Measurements from ENCODE around the gene MYRF. TPM values are rescaled to one million over a fixed set of nuclear protein-coding genes. Genes with fewer than 3 reads are reported as not detected.

MYRF gene
- 0.27 TPM for total RNA-seq
- long read RNA-seq: 0 reads

GRCh38 chr11:61752117-61752924 is at the start of gene MYRF:
Gene MYRF (plus strand): TSS chr11:61752636. CDS start chr11:61752745, 109 bp downstream.
- intact Hi-C loops (cut with DNase I): no loop called here
- DNase-seq (ENCODE audit: low spot score): no peak

DNA sequence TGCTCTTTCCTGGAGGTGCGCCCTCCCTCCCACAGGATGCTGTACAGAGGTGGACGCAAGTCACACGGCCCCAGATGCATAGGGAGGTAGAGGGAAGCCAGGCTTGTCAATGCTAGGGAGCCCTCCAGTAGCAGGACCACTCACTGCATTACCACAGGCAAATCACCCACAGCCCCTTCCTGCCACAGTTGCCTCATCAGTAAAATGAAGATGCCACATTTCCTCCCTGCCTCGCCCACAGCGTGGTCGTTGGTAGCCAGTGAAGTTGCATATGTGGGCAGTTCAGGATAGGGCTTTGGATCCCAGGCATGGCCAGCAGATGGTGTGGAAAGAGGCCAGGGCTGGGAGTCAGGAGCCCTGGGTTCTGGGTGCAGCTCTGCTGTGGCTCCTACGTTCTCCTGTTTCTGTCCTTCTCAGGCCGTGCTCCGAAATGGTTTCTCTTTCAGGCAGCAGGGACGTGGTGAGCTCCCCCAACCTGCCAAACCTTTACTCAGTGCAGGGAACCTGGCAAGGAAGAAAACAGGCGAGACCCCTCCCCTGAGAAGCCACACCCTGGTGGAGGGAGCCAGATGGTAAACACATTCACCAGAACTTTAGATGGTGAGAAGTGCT is 49.6 kb upstream of the MYRF start:
- intact Hi-C loops (cut with DNase I): no loop called here
- no peak for DNase-seq (ENCODE audit: low spot score)

DNA sequence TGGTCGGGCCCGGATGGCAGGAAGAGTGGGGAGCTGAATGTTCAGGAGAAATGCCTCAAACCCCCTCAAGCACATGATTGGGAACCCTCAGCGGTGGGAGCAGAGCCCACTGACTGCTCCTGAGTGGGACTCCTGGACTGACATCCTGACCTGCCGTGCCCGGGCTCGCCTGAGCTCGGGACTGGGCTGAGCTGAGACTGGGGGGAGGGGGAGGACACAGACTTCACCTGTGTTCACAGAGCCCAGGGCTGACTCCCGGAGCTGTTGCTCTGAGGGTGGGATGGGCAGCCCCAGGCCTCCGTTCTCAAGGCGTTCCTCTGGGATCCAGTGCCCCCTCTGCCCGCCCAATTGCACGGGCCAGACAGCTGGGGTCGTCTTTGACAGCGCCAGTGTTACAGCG is 47.6 kb upstream of the MYRF start:
- intact Hi-C loops (cut with DNase I): no loop called here
- DNase-seq (ENCODE audit: low spot score): no peak

DNA sequence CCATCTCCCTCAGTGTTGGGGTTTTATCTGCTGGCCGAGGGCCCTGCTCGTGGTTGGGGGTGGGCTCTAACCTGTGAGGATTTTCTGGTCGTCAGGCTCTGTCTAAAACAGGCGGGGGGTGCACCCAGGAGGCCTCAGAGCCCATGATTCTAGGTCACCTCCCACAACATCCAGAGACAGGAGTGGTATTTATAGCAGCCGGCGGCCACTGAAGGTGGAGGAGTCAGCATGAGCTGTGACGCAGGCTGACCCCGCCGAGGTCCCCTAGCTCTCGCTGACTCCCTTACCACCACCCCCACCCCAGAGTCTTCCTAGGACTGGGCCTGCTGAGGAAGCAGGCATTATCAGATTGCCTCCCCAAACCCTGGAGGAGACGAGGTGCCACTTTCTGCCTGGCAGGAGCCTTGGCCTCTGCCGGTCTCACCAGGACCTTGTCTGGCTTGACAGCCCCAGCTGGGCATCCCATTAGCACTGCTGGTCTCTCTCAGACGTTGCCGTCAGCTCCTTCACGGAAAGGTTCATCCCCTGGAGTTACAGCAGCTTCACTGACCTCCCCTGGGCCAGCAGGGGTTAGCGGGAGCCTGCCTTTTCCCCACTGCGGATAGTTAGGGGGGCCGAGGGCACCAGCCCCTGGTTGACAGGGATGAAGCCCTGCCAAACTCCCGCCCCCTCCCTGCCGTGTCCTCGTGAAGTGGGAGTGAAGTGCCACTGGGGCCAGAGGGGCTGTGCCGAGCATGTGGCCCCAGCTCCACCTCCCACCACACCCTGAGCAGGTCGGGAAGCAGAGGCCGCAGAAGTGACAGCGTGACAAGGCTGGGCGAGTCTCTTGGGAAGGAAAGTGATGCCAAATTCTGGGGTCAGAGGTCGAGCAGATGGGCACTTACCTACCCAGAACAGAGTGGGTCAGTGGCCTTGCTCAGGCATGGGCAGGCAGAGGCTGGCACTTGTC is 45.7 kb upstream of the MYRF start:
- intact Hi-C loops (cut with DNase I): no loop called here
- DNase-seq (ENCODE audit: low spot score): no peak

GRCh38 chr11:61707574-61707973 is 44.9 kb upstream of the MYRF start:
- no peak for DNase-seq (ENCODE audit: low spot score)
- intact Hi-C loops (cut with DNase I): no loop called here

- intact Hi-C loops (cut with DNase I): no loop called here
- DNase-seq (ENCODE audit: low spot score): no peak
Observed at GRCh38 chr11:61709110-61709509, 43.3 kb upstream of the MYRF start.

- DNase-seq (ENCODE audit: low spot score): no peak
Observed at GRCh38 chr11:61709572-61709971, 42.9 kb upstream of the MYRF start.

GRCh38 chr11:61710019-61710418 is 42.4 kb upstream of the MYRF start:
- no peak for DNase-seq (ENCODE audit: low spot score)
- intact Hi-C loops (cut with DNase I): no loop called here

More at GRCh38 chr11:61709572-61709971, 42.9 kb upstream of the MYRF start:
- intact Hi-C loops (cut with DNase I): no loop called here

DNA sequence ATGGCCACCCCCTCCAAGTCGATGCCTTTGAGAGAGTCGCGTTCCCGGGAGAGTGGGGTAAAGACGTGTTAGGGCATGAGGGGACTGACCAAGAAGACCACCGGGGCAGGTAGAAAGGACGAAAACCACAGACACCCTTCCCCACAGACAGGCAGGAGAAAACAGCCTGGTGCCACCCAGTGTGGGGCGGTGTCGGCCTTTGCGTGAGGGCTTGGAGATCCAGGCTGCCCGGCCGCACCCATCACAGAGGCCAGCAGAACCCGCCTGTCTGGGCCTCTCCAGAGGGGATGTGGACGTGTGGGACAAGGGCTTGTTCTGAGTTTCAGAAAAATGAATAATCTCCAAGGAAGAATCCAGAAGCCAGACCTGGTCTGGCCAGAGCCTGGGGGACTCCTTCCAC is 41.4 kb upstream of the MYRF start:
- intact Hi-C loops (cut with DNase I): no loop called here
- DNase-seq (ENCODE audit: low spot score): no peak

DNA sequence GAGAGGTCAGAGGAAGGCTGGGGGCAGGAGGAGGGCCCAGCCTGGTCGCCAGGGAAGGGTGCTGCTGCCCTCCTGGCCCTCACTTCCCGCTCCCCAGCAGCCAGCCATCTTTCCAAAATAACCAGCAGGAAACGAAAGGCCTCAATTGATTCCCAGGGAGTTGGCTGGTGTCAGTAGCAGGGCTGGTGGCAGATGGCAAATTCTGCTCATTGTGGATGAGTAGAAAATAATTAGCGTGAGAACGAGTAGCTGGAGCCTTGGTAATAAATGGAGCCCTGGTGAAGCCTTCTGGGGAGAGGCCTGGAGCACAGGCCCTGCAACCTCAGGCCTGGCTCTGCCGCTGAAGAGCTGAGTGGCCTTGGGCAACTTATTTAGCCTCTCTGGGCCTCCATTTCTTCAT is 40.9 kb upstream of the MYRF start:
- DNase-seq (ENCODE audit: low spot score): no peak
- intact Hi-C loops (cut with DNase I): no loop called here

DNA sequence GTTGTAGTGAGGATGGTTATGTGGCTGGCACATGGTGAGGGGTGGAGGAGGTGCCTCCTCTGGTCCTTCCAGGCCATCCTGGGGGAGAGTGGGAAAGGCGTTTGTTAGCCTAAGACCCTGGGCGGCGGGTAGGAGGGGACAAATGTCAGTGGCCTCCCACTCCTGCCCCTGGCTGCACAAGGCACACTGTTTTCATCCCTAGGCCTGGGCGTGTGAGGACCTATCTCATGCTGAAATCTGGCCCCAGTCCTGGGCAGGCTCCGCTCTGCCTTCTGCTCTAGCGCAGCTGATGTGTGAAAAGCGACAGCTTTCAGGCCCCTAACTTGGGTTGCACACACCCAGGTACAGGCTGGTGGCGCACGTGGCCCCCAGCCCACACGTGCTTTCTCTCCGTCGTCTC is 40.1 kb upstream of the MYRF start:
- intact Hi-C loops (cut with DNase I): no loop called here
- no peak for DNase-seq (ENCODE audit: low spot score)

GRCh38 chr11:61712846-61713245 is 39.6 kb upstream of the MYRF start:
- no peak for DNase-seq (ENCODE audit: low spot score)
- intact Hi-C loops (cut with DNase I): no loop called here

- intact Hi-C loops (cut with DNase I): no loop called here
- DNase-seq (ENCODE audit: low spot score): no peak
Observed at GRCh38 chr11:61713464-61713863, 39.0 kb upstream of the MYRF start.

GRCh38 chr11:61713906-61714305 is 38.5 kb upstream of the MYRF start:
- no peak for DNase-seq (ENCODE audit: low spot score)
- intact Hi-C loops (cut with DNase I): no loop called here

- DNase-seq (ENCODE audit: low spot score): no peak
- intact Hi-C loops (cut with DNase I): no loop called here
Observed at GRCh38 chr11:61714316-61714715, 38.1 kb upstream of the MYRF start.

DNA sequence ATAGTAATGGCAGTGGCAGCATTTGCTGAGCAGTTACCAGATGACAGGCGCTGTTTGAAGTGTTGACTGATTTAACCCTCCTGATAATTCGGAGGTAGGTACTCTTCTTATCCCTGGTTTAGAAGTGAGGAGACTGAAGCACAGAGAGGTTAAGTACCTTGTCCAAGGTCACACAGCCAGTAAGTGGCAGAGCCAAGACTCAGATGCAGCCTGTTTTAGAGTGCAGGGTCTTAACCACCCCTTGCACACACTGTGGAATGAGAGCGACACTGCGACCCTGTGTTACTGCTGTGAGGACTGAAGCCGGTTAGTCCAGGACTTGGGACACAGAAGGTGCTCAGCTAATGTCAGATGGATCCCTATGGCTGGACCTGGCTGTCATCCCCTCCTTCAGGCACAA is 37.5 kb upstream of the MYRF start:
- intact Hi-C loops (cut with DNase I): no loop called here
- DNase-seq (ENCODE audit: low spot score): no peak

DNA sequence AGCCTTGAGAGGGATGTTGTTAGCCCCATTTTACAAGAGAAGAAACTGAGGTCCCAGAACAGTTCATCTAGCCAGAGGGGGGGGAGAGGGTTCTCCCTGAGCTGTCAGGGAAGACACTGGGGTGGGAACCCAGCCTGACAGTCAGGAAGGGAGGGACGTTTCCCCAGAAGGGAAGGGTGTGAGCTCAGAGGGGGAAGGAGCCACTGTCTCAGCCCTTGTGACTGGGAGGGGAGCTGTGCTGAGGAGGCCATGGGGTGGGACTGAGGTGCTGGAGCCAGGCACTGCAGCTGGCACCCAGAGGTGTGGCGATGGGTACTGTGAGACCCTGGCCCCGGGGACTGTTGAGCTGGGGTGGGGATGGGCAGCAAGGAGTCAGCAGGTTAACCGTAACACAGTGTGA is 36.6 kb upstream of the MYRF start:
- no peak for DNase-seq (ENCODE audit: low spot score)
- intact Hi-C loops (cut with DNase I): no loop called here

DNA sequence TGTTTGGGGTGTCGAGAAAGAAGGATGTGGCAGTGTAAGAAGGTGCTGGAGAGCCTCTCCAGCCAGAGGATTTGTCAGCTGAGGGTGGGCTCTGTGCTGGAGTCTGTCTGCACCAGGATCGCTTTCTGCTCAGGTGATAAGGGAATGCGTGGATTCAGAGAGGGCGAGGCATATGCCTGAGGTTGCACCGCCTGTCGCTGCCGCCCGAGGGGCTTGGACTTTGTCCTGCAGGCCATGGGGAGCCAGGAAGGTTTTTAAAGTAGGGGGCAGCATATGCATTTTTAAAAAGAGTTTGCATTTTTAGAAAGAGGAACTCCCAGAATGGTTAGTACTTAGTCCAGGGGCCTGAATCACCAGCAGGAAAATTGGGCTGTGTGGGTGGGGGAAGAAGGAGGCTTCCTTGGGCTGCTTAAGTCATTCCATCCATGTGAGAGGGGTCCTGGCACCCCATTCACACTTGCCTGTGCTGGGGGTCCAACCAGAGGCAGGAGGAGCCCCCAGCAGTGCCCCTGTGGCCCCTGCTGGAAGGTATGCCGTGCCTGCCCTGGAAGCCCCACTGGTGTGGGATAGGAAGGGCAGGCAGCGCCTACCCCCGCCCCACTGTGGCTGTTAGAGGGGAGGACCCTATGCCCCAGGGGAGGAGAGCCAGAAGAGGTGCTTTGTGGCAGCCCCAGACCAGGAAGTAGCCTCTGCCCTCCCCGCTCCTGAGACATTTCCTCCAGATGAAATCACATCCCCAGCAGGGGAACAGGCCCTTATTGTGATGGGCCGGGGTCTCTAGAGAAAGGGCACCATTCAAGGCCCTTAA is 35.8 kb upstream of the MYRF start:
- intact Hi-C loops (cut with DNase I): no loop called here
- DNase-seq (ENCODE audit: low spot score): no peak

- intact Hi-C loops (cut with DNase I): no loop called here
- no peak for DNase-seq (ENCODE audit: low spot score)
Observed at GRCh38 chr11:61717286-61718033, 35.0 kb upstream of the MYRF start.
